OCI-LY1 (cell line): ENCODE results near the gene UCP1.

Experiments
- CTCF ChIP-seq: fragments of 200-600 bp; sonication (generic), shearing (Covaris generic); IDR thresholded peaks from 2 replicates; pipeline ENCODE4 v1.5.1; 2017; ENCODE audit warnings: mild to moderate bottlenecking, antibody characterized with exemption, low read length, moderate library complexity, mixed read lengths
- EZH2 ChIP-seq: fragments of 200-600 bp; sonication (generic), shearing (Covaris generic); IDR thresholded peaks from 2 replicates; pipeline ENCODE4 v1.8.0; 2017; ENCODE audit warnings: borderline replicate concordance, mixed run types, mild to moderate bottlenecking, antibody characterized with exemption, low read length, moderate library complexity, mixed read lengths

- TF ChIP-seq CTCF (no peak), EZH2 (no peak)
Measured at GRCh38 chr4:140611854-140612253, 43.1 kb upstream of the UCP1 start.
